HepG2 (cell line): ENCODE results near the gene RAB40AL. TPM values are rescaled to one million over a fixed set of nuclear protein-coding genes. Genes with fewer than 3 reads are reported as not detected.

Experiments
- ATAC-seq: fragments of 200-7000 bp; cut with Tn5 transposase; 3 replicates; pipeline ENCODE4 v1.9.1; 2020; ENCODE audit warnings: mild to moderate bottlenecking, moderate library complexity
- BruUV-seq: library from RNA; stranded (reverse); fragments of 400-500 nt; replicated peaks from 2 replicates; lab custom pipeline; 2021; lab: Mats Ljungman, UMichigan
- CTCF ChIA-PET: fragments of 300-600 bp; formaldehyde crosslinking; extraction: SDS; loops from one replicate; lab custom pipeline; 2021; ENCODE audit warnings: low total read pairs, inconsistent platforms, low intra/inter-chr PET ratio; lab: Yijun Ruan, JAX
- POLR2A ChIA-PET: fragments of 350-600 bp; sonication (Branson Sonifier 250); formaldehyde crosslinking; loops from one replicate; lab custom pipeline; 2020; ENCODE audit warnings: antibody characterized with exemption, inconsistent platforms; lab: Yijun Ruan, JAX
- DNase-seq: peaks from one replicate; pipeline ENCODE4 v3.0.0-alpha.2; 2015; ENCODE audit warnings: low spot score
- FAIRE-seq: peaks from 3 replicates; lab custom pipeline; 2011; peaks lifted over from hg19 to GRCh38; lab: Jason Lieb, UNC
- H2AFZ ChIP-seq: one replicate; pipeline ENCODE4 v1.6.1; 2011; ENCODE audit warnings: low read length, inconsistent platforms
- H3K27ac ChIP-seq: fragments of 300-600 bp; 3 replicates; pipeline ENCODE4 v1.8.0; 2011; ENCODE audit warnings: mixed run types, mild to moderate bottlenecking, mixed read lengths, low read length, inconsistent platforms; ENCODE audit not compliant: insufficient read depth; ENCODE audit errors: extremely low read length
- H3K27me3 ChIP-seq, 2 experiments: fragments of 200-600 bp in 1 of 2; 2 replicates in 1 of 2; 3 replicates in 1 of 2; pipeline versions ENCODE4 v1.6.0 to v1.8.0; 2011; ENCODE audit warnings: low read length in 2 of 2, mild to moderate bottlenecking in 2 of 2, moderate library complexity in 2 of 2, inconsistent platforms in 1 of 2; ENCODE audit not compliant: insufficient read depth in 2 of 2, control insufficient read depth in 1 of 2
- H3K36me3 ChIP-seq, 2 experiments: fragments of 200-600 bp in 1 of 2; replicated peaks in 1 of 2; 2 replicates in 1 of 2; 3 replicates in 1 of 2; pipeline versions ENCODE4 v1.5.1 to v1.8.0; 2011; ENCODE audit warnings: low read length in 2 of 2, inconsistent platforms in 1 of 2; ENCODE audit not compliant: insufficient read depth in 2 of 2, control insufficient read depth in 1 of 2
- H3K4me1 ChIP-seq: 2 replicates; pipeline ENCODE4 v1.5.1; 2012; ENCODE audit warnings: low read length, inconsistent platforms; ENCODE audit not compliant: insufficient read depth
- H3K4me2 ChIP-seq: 2 replicates; pipeline ENCODE4 v1.6.0; 2011; ENCODE audit warnings: low read depth, low read length, inconsistent platforms
- H3K4me3 ChIP-seq, 3 experiments: fragments of 200-600 bp in 1 of 3; sonication (generic), shearing (Covaris generic) in 1 of 3; replicated peaks in 1 of 3; 2 replicates each; pipeline ENCODE4 v1.5.1; 2011 to 2016; ENCODE audit warnings: low read length in 3 of 3, inconsistent platforms in 2 of 3, low read depth in 2 of 3, mild to moderate bottlenecking in 2 of 3, control low read depth in 1 of 3, mixed read lengths in 1 of 3; ENCODE audit not compliant: insufficient read depth in 1 of 3
- H3K79me2 ChIP-seq: one replicate; pipeline ENCODE4 v1.6.1; 2011; ENCODE audit warnings: low read length, inconsistent platforms; ENCODE audit not compliant: insufficient read depth
- H3K9ac ChIP-seq: 2 replicates; pipeline ENCODE4 v1.6.0; 2011; ENCODE audit warnings: mild to moderate bottlenecking, low read depth, low read length, inconsistent platforms; ENCODE audit not compliant: insufficient read depth
- H3K9me3 ChIP-seq: 2 replicates; pipeline ENCODE4 v1.5.1; 2012; ENCODE audit warnings: mild to moderate bottlenecking, low read length
- H4K20me1 ChIP-seq: 2 replicates; pipeline ENCODE4 v1.6.0; 2011; ENCODE audit warnings: inconsistent platforms, mild to moderate bottlenecking, low read length, moderate library complexity; ENCODE audit not compliant: insufficient read depth
- CENPX ChIP-seq: sonication (generic); formaldehyde crosslinking; IDR thresholded peaks from 2 replicates; pipeline ENCODE4 v1.9.0; 2021; ENCODE audit warnings: mild to moderate bottlenecking, missing genetic modification reagents, moderate library complexity
- MIER2 ChIP-seq: IDR thresholded peaks from 2 replicates; pipeline ENCODE4 v1.6.1; 2016; ENCODE audit warnings: missing biosample characterization, missing genetic modification reagents
- RAD21 ChIP-seq: fragments of 450-650 bp; formaldehyde crosslinking; IDR thresholded peaks from 2 replicates; pipeline ENCODE4 v1.5.0; 2020; ENCODE audit warnings: mild to moderate bottlenecking
- SETDB1 ChIP-seq: sonication (generic); formaldehyde crosslinking; IDR thresholded peaks from 2 replicates; pipeline ENCODE4 v1.5.1; 2020; ENCODE audit warnings: missing genetic modification reagents, mild to moderate bottlenecking, borderline replicate concordance
- ZNF225 ChIP-seq: sonication (generic); formaldehyde crosslinking; IDR thresholded peaks from 2 replicates; pipeline ENCODE4 v1.4.0; 2020; ENCODE audit warnings: mild to moderate bottlenecking, missing genetic modification reagents
- ZNF326 ChIP-seq: sonication (generic); formaldehyde crosslinking; IDR thresholded peaks from 2 replicates; pipeline ENCODE4 v1.4.0; 2020; ENCODE audit warnings: missing genetic modification reagents, borderline replicate concordance
- ZNF549 ChIP-seq: sonication (generic); formaldehyde crosslinking; IDR thresholded peaks from 2 replicates; pipeline ENCODE4 v1.5.0; 2020; ENCODE audit warnings: missing genetic modification reagents
- WGBS: methylation state at CpG from one replicate; pipeline ENCODE4 v1.1.6; 2017; ENCODE audit warnings: low lambda C conversion rate; 5-methylcytosine and 5-hydroxymethylcytosine counted together
- in situ Hi-C: cut with HindIII; loops from 2 replicates; pipeline ENCODE4 v1.10.0; 2017; ENCODE audit warnings: low pct_unique_long_range_greater_than_20kb; ENCODE audit not compliant: extremely low pct_ligation_motif_present
- intact Hi-C: fragments of 100-400 bp; cut with micrococcal nuclease; formaldehyde crosslinking; loops from one replicate; pipeline ENCODE4 v1.10.0; 2022; ENCODE audit not compliant: unreplicated experiment
- polyA plus RNA-seq, 8 experiments: library from polyadenylated mRNA; depleted of rRNA in 3 of 8; stranded (reverse) in 7 of 8; unstranded in 1 of 8; fragments of >200 nt; fragmentation: Illumina TruSeq in 4 of 8; extraction: Trizol in 4 of 8; gene quantifications; 2 replicates each; pipeline versions ENCODE4 v1.2.1 to v1.2.3, GENCODE V29; 2011 to 2016; ENCODE audit warnings: low read depth in 4 of 8, missing spikeins in 1 of 8, mixed read lengths in 1 of 8; ENCODE audit not compliant: insufficient read depth in 1 of 8
- total RNA-seq, 5 experiments: library from RNA; depleted of rRNA; stranded (reverse); fragments of >200 nt; fragmentation: Illumina TruSeq; extraction: Trizol; gene quantifications; 2 replicates each; pipeline ENCODE4 v1.2.3, GENCODE V29; 2016; ENCODE audit warnings: low read depth in 1 of 5
- TF ChIP-seq, protein P1 (sequence below): sonication (generic); formaldehyde crosslinking; IDR thresholded peaks from 2 replicates; pipeline ENCODE4 v1.5.0; 2020; ENCODE audit warnings: missing genetic modification reagents, mild to moderate bottlenecking, borderline replicate concordance
- TF ChIP-seq, protein P2 (sequence below): sonication (generic); formaldehyde crosslinking; IDR thresholded peaks from 2 replicates; pipeline ENCODE4 v1.5.1; 2020; ENCODE audit warnings: missing genetic modification reagents, mild to moderate bottlenecking, borderline replicate concordance
- TF ChIP-seq, protein P3 (sequence below): sonication (generic); formaldehyde crosslinking; IDR thresholded peaks from 2 replicates; pipeline ENCODE4 v1.5.0; 2020; ENCODE audit warnings: mild to moderate bottlenecking, missing genetic modification reagents, borderline replicate concordance
- TF ChIP-seq, protein P4 (sequence below): sonication (generic); formaldehyde crosslinking; IDR thresholded peaks from 2 replicates; pipeline ENCODE4 v1.5.1; 2020; ENCODE audit warnings: mild to moderate bottlenecking, missing genetic modification reagents, moderate library complexity

The RAB40AL gene
- total and polyA plus RNA-seq, 2 of the 13 experiments (the other 11 are each of a cell fraction or from before 2014, with no cell fraction given): 0.08 to 0.40 TPM

DNA sequence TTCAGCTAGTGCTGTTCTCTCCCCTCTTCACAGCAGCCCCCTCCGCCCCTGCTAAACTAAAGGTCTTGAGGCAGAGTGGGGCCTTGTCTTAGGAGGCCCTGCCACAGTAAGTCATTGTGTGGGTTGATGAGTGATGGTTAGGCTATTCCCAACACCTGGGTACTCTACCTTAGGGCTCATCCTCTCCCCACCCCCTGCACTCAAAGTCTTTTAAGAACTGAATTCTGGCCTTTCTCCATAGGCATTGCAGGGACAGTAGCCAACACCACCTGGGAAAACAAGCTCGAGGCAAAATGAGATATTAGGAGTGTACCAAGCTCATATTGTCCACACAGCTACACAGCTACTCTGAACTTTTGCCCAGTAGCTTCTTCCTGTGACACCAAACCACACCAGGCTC is 42.5 kb downstream of the RAB40AL start:
- Histone ChIP-seq H3K9me3 (no peaks in the 10 kb centered on the region), H3K79me2 (no peaks in the 10 kb centered on the region), H3K36me3 (no peaks in the 10 kb centered on the region), H2AFZ (no peak overlapping the region), H3K27me3 (no peaks in the 10 kb centered on the region), H3K4me1 (no peaks in the 10 kb centered on the region), H3K4me2 (no peak overlapping the region), H3K27ac (no peak overlapping the region), H3K4me3 (no peak overlapping the region), H4K20me1 (no peaks in the 10 kb centered on the region), H3K9ac (no peak overlapping the region)
- 38% methylated on average over 2 of the region's 2 CpGs for WGBS
- FAIRE-seq: no peak
- no peak for DNase-seq
- POLR2A ChIA-PET: no interaction called here
- CTCF ChIA-PET: no interaction called here
- ATAC-seq: no peak
- BruUV-seq: no TSS peak
- in situ Hi-C loops (no loop called here), intact Hi-C loops (no loop called here)
- no peak for TF ChIP-seq SETDB1 (CRISPR knock-in tag)
- TF ChIP-seq, protein P1, sequence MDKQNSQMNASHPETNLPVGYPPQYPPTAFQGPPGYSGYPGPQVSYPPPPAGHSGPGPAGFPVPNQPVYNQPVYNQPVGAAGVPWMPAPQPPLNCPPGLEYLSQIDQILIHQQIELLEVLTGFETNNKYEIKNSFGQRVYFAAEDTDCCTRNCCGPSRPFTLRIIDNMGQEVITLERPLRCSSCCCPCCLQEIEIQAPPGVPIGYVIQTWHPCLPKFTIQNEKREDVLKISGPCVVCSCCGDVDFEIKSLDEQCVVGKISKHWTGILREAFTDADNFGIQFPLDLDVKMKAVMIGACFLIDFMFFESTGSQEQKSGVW (CRISPR knock-in tag): no peak
- TF ChIP-seq, protein P2, sequence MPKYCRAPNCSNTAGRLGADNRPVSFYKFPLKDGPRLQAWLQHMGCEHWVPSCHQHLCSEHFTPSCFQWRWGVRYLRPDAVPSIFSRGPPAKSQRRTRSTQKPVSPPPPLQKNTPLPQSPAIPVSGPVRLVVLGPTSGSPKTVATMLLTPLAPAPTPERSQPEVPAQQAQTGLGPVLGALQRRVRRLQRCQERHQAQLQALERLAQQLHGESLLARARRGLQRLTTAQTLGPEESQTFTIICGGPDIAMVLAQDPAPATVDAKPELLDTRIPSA (CRISPR knock-in tag): no peak
- TF ChIP-seq, protein P3, sequence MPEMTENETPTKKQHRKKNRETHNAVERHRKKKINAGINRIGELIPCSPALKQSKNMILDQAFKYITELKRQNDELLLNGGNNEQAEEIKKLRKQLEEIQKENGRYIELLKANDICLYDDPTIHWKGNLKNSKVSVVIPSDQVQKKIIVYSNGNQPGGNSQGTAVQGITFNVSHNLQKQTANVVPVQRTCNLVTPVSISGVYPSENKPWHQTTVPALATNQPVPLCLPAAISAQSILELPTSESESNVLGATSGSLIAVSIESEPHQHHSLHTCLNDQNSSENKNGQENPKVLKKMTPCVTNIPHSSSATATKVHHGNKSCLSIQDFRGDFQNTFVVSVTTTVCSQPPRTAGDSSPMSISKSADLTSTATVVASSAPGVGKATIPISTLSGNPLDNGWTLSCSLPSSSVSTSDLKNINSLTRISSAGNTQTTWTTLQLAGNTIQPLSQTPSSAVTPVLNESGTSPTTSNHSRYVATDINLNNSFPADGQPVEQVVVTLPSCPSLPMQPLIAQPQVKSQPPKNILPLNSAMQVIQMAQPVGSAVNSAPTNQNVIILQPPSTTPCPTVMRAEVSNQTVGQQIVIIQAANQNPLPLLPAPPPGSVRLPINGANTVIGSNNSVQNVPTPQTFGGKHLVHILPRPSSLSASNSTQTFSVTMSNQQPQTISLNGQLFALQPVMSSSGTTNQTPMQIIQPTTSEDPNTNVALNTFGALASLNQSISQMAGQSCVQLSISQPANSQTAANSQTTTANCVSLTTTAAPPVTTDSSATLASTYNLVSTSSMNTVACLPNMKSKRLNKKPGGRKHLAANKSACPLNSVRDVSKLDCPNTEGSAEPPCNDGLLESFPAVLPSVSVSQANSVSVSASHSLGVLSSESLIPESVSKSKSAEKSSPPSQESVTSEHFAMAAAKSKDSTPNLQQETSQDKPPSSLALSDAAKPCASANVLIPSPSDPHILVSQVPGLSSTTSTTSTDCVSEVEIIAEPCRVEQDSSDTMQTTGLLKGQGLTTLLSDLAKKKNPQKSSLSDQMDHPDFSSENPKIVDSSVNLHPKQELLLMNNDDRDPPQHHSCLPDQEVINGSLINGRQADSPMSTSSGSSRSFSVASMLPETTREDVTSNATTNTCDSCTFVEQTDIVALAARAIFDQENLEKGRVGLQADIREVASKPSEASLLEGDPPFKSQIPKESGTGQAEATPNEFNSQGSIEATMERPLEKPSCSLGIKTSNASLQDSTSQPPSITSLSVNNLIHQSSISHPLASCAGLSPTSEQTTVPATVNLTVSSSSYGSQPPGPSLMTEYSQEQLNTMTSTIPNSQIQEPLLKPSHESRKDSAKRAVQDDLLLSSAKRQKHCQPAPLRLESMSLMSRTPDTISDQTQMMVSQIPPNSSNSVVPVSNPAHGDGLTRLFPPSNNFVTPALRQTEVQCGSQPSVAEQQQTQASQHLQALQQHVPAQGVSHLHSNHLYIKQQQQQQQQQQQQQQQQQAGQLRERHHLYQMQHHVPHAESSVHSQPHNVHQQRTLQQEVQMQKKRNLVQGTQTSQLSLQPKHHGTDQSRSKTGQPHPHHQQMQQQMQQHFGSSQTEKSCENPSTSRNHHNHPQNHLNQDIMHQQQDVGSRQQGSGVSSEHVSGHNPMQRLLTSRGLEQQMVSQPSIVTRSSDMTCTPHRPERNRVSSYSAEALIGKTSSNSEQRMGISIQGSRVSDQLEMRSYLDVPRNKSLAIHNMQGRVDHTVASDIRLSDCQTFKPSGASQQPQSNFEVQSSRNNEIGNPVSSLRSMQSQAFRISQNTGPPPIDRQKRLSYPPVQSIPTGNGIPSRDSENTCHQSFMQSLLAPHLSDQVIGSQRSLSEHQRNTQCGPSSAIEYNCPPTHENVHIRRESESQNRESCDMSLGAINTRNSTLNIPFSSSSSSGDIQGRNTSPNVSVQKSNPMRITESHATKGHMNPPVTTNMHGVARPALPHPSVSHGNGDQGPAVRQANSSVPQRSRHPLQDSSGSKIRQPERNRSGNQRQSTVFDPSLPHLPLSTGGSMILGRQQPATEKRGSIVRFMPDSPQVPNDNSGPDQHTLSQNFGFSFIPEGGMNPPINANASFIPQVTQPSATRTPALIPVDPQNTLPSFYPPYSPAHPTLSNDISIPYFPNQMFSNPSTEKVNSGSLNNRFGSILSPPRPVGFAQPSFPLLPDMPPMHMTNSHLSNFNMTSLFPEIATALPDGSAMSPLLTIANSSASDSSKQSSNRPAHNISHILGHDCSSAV (CRISPR knock-in tag): no peak
- TF ChIP-seq CENPX: no peak
- no peak for TF ChIP-seq RAD21 (CRISPR knock-in tag)
- TF ChIP-seq, protein P4, sequence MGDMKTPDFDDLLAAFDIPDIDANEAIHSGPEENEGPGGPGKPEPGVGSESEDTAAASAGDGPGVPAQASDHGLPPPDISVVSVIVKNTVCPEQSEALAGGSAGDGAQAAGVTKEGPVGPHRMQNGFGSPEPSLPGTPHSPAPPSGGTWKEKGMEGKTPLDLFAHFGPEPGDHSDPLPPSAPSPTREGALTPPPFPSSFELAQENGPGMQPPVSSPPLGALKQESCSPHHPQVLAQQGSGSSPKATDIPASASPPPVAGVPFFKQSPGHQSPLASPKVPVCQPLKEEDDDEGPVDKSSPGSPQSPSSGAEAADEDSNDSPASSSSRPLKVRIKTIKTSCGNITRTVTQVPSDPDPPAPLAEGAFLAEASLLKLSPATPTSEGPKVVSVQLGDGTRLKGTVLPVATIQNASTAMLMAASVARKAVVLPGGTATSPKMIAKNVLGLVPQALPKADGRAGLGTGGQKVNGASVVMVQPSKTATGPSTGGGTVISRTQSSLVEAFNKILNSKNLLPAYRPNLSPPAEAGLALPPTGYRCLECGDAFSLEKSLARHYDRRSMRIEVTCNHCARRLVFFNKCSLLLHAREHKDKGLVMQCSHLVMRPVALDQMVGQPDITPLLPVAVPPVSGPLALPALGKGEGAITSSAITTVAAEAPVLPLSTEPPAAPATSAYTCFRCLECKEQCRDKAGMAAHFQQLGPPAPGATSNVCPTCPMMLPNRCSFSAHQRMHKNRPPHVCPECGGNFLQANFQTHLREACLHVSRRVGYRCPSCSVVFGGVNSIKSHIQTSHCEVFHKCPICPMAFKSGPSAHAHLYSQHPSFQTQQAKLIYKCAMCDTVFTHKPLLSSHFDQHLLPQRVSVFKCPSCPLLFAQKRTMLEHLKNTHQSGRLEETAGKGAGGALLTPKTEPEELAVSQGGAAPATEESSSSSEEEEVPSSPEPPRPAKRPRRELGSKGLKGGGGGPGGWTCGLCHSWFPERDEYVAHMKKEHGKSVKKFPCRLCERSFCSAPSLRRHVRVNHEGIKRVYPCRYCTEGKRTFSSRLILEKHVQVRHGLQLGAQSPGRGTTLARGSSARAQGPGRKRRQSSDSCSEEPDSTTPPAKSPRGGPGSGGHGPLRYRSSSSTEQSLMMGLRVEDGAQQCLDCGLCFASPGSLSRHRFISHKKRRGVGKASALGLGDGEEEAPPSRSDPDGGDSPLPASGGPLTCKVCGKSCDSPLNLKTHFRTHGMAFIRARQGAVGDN (CRISPR knock-in tag): no peak
- TF ChIP-seq ZNF549 (CRISPR knock-in tag): no peak
- TF ChIP-seq MIER2 (CRISPR knock-in tag): no peak
- TF ChIP-seq ZNF326 (CRISPR knock-in tag): no peak
- no peak for TF ChIP-seq ZNF225
